Osteoblast (primary cell): Measurements from ENCODE around the gene FAM111B. TPM values are rescaled to one million over a fixed set of nuclear protein-coding genes. Genes with fewer than 3 reads are reported as not detected.
A peak's percentile ranks its signal among the peaks of the same experiment; 100 is the strongest.
"Not testable (repeated sequence)": the region's sequence is repeated elsewhere in the genome, so short reads cannot be mapped to it uniquely, and the experiment has no call there.

Experiments
- DNase-seq: peaks from one replicate; pipeline ENCODE4 v3.0.0; 2011; ENCODE audit warnings: low spot score, mixed read lengths; ENCODE audit not compliant: insufficient read length; ENCODE audit errors: missing footprints
- H2AFZ ChIP-seq: 2 replicates; pipeline ENCODE4 v1.6.0; 2011; ENCODE audit warnings: mild to moderate bottlenecking, low read length
- H3K27ac ChIP-seq: 2 replicates; pipeline ENCODE4 v1.5.1; 2011; ENCODE audit warnings: mild to moderate bottlenecking, low read depth, low read length, moderate library complexity
- H3K27me3 ChIP-seq: 2 replicates; pipeline ENCODE4 v1.6.0; 2012; ENCODE audit warnings: mild to moderate bottlenecking, control low read depth, inconsistent platforms, low read length, moderate library complexity; ENCODE audit not compliant: insufficient read depth
- H3K36me3 ChIP-seq: 2 replicates; pipeline ENCODE4 v1.5.1; 2011; ENCODE audit warnings: mild to moderate bottlenecking, low read length, control low read depth, moderate library complexity; ENCODE audit not compliant: insufficient read depth
- H3K4me1 ChIP-seq: 2 replicates; pipeline ENCODE4 v1.5.1; 2011; ENCODE audit warnings: mild to moderate bottlenecking, low read length, control low read depth, moderate library complexity; ENCODE audit not compliant: insufficient read depth
- H3K4me2 ChIP-seq: 2 replicates; pipeline ENCODE4 v1.6.0; 2011; ENCODE audit warnings: mild to moderate bottlenecking, low read length; ENCODE audit not compliant: insufficient read depth
- H3K4me3 ChIP-seq: fragments of 200-600 bp; sonication (generic); 3 replicates; pipeline ENCODE4 v1.5.1; 2012; ENCODE audit warnings: mild to moderate bottlenecking, low read length, inconsistent platforms; ENCODE audit not compliant: insufficient read depth
- H3K79me2 ChIP-seq: 2 replicates; pipeline ENCODE4 v1.6.0; 2012; ENCODE audit warnings: mild to moderate bottlenecking, low read length, control low read depth, inconsistent platforms; ENCODE audit not compliant: insufficient read depth
- H3K9me3 ChIP-seq: 2 replicates; pipeline ENCODE4 v1.5.1; 2011; ENCODE audit warnings: low read depth, low read length, control low read depth
- H4K20me1 ChIP-seq: 2 replicates; pipeline ENCODE4 v1.6.0; 2012; ENCODE audit warnings: mild to moderate bottlenecking, low read length, control low read depth; ENCODE audit not compliant: insufficient read depth
- total RNA-seq: library from RNA; depleted of rRNA; stranded (reverse); fragments of >200 nt; gene quantifications from 2 replicates; pipeline ENCODE4 v1.2.3, GENCODE V29; 2012
- TF ChIP-seq, protein P1 (sequence below): IDR thresholded peaks from 2 replicates; pipeline ENCODE4 v1.5.1; 2011; ENCODE audit warnings: mild to moderate bottlenecking, low read depth, low read length, moderate library complexity; ENCODE audit errors: extremely low read depth

Gene FAM111B, protein sequence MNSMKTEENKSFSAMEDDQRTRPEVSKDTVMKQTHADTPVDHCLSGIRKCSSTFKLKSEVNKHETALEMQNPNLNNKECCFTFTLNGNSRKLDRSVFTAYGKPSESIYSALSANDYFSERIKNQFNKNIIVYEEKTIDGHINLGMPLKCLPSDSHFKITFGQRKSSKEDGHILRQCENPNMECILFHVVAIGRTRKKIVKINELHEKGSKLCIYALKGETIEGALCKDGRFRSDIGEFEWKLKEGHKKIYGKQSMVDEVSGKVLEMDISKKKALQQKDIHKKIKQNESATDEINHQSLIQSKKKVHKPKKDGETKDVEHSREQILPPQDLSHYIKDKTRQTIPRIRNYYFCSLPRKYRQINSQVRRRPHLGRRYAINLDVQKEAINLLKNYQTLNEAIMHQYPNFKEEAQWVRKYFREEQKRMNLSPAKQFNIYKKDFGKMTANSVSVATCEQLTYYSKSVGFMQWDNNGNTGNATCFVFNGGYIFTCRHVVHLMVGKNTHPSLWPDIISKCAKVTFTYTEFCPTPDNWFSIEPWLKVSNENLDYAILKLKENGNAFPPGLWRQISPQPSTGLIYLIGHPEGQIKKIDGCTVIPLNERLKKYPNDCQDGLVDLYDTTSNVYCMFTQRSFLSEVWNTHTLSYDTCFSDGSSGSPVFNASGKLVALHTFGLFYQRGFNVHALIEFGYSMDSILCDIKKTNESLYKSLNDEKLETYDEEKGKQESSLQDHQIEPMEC
- total RNA-seq = 0.72 and 1.8 TPM in 2 replicates

DNA sequence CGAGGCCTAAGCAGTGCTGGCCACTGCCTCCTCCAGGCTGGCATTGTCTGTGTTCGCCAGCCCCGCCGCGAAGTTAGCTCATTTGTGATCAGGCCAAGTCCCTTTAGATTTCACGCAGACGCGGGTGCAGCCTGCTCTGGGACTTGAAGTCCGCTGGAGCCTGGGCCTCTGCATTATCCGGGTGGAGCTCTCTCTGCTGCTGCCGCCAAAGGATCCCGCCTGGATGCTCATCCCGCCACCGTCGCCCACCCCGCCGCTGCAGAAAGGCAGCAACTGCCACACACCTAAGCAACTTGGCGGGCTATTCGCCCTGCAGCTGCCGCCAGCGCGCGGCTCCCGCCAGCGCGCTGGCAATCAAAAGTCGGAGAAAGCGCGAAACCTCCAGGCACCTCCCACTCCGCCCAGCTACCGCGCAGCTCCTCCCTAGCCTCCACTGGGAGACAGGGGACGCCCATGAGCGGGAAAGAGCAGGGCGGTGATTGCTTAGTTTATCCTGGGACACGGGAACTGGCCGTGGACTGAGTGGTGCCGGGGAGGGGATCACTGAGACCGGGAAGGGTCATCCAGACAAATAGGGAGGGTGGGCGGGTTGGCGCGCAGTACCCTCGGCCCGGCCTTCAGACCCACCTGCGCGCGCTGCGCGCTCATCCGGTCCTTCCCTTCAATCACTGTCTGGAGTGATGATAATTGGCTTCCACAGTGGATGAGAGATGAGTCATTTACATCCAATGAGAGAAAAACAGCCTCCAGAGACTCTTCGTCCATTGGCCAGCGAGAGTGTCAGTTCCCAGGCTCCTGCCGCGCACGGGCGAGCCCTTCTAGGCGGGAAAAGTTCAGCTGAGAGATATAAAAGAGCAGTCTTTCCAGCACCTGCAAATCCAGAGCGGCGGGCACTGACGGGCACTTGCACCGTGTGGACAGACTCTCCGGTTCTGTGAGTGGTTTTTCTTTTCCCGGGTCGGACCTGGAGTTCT, at the start of gene FAM111B:
Gene FAM111B (plus strand): TSS at position 875 of the 974 bp plus-strand sequence. CDS start 2,389 bp downstream, outside the sequence.
- Histone ChIP-seq H3K27me3 (no peaks in the 10 kb centered on the region), H3K36me3 (no peaks in the 10 kb centered on the region), H4K20me1 (no peaks in the 10 kb centered on the region), H2AFZ (peak within 1 kb of the TSS; percentile 89), H3K9me3 (no peaks in the 10 kb centered on the region), H3K79me2 (no peaks in the 10 kb centered on the region), H3K4me3 (peak within 1 kb of the TSS; percentile 74), H3K4me2 (peak within 1 kb of the TSS; percentile 93), H3K27ac (no peak within 1 kb of the TSS), H3K4me1 (peaks cover 5% of the 10 kb centered on the region)
- TF ChIP-seq, protein P1, sequence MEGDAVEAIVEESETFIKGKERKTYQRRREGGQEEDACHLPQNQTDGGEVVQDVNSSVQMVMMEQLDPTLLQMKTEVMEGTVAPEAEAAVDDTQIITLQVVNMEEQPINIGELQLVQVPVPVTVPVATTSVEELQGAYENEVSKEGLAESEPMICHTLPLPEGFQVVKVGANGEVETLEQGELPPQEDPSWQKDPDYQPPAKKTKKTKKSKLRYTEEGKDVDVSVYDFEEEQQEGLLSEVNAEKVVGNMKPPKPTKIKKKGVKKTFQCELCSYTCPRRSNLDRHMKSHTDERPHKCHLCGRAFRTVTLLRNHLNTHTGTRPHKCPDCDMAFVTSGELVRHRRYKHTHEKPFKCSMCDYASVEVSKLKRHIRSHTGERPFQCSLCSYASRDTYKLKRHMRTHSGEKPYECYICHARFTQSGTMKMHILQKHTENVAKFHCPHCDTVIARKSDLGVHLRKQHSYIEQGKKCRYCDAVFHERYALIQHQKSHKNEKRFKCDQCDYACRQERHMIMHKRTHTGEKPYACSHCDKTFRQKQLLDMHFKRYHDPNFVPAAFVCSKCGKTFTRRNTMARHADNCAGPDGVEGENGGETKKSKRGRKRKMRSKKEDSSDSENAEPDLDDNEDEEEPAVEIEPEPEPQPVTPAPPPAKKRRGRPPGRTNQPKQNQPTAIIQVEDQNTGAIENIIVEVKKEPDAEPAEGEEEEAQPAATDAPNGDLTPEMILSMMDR = no peak
- peak; percentile 95 for DNase-seq

DNA sequence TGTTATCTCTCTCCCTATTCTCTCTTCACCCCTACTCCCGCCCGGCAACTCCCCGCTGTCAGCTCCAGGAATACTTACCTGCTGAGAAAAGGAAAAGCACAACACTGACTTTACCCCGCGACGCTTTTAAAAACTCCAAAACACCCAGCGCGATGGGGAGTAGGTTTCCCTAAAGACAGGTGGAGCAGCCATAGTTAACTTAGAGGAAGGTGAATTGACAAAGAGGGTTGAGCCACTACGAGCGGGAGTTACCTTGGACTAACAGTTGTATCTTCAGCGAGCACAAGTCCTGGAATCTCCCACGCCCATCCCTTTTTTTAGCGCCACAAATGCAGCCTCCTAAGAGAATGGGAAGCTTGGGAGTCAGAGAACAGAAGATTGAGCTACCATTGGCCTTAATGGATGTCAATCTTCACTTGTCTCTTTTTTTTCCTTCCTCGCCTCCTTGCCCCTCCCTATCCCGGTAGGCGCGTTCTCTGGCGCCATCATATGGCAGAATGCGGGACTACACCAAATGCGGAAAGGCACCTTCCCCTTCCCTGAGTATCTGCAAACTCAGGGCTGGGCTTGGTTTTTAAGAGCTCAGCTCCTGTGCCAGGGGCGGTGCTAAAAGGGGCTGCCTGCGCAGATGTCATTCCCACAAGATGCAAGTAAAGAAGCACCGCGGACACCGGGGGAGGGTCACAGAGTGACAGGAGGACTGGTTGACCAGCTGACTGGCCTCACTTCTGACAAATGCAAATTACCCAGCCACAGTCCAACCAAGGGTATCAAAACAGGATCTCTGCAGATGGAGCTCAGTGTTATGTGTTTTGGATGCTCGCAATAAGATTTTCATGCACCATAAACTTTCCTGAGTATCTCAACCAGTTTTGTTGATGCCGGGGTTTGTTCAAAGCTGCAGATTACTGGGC, 48.7 kb upstream of the FAM111B start:
- H3K4me2 ChIP-seq = peak overlapping the region; percentile 88
- H3K4me1 ChIP-seq, H3K79me2 ChIP-seq, H3K27ac ChIP-seq, H3K9me3 ChIP-seq, H4K20me1 ChIP-seq, H3K36me3 ChIP-seq: not testable (repeated sequence)
- peak overlapping the region; percentile 74 for H2AFZ ChIP-seq
- H3K4me3 ChIP-seq = peak overlapping the region; percentile 56
- TF ChIP-seq, protein P1 = peak; percentile 81
- peak; percentile 95 for DNase-seq
- peaks cover 13% of the 10 kb centered on the region for H3K27me3 ChIP-seq

DNA sequence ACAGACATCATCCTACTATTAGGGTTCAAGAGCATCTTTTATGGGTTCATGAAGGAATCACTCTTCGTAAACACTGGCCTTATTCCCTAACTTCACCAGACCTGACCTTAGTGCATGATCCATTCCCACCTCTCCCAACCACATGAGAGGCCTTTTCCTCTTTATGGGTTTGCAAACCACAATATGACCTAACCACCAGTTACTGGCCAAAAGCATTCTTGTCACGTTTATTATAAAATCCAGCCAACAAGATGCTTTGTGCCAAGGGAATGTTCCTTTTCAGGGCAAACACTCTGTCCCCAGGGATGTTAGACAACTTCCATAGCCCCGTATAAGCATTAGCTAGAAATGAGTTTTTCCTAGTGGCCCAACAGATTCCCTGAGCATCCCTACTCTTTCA, 46.9 kb upstream of the FAM111B start:
- not testable (repeated sequence) for H3K79me2 ChIP-seq, H3K36me3 ChIP-seq, H3K4me1 ChIP-seq, H3K27ac ChIP-seq, DNase-seq, H2AFZ ChIP-seq, H4K20me1 ChIP-seq, H3K4me2 ChIP-seq, H3K9me3 ChIP-seq, H3K27me3 ChIP-seq, H3K4me3 ChIP-seq
